NCI-H2227 (cell line): ENCODE measurements around the gene ERBIN.
"Not testable (repeated sequence)": the region's sequence is repeated elsewhere in the genome, so short reads cannot be mapped to it uniquely, and the experiment has no call there.

ENCODE experiments used
- DNase-seq: peaks from one replicate; lab custom pipeline; 2025; ENCODE audit not compliant: unreplicated experiment; lab: John Stamatoyannopoulos, UW

Gene ERBIN

DNA sequence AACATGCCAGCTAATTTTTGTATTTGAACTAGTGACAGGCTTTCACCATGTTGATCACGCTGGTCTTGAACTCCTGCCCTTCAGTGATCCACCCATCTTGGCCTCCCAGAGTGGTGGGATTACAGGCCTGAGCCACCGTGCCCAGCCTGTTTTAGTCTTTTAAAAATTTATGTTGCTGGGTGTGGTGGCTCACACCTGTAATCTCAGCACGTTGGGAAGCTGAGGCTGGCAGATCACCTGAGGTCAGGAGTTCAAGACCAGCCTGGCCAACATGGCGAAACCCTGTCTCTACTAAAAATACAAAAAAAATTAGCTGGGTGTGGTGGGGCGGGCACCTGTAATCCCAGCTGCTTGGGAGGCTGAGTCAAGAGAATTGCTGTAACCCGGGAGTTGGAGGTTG is 10.7 kb upstream of the ERBIN start:
- not testable (repeated sequence) for DNase-seq

DNA sequence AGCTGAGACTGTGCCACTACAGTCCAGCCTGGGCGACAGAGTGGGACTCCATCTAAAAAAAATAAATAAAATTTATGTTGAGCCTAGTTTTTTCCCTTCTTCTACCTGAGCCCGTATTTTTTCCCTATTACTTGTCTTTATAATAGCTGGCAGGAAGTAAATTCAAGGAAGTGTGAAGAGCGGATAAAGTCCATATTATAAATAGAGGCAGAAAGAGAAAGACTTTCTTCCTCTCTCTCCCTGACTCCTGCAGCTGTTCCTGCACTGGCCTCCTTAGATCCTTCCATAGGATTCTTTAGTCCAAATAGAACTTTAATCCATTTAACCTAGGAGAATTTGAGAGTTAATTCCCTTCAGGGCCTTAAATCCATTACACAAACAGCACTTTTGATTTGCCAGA is 10.3 kb upstream of the ERBIN start:
- no peak for DNase-seq

DNA sequence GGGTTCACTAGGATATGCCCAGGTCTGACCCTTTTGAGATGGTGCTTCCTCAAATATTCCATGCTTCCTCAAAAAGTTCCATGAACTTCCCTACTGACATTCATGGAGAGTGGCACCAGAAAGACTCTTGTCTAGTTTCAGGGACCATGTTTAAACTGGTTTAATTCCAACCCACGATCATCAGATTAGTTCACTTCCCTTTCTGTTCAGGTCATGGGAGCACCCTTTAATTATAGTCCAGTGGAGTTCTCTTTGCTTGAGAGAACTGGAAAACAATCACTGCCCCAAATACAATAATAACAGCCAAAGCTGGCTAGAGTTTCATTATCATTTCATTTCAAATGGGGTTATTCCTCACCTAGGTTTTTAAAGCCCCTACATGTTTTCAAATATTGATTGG is 9.7 kb upstream of the ERBIN start:
- peak; percentile 31 for DNase-seq

DNA sequence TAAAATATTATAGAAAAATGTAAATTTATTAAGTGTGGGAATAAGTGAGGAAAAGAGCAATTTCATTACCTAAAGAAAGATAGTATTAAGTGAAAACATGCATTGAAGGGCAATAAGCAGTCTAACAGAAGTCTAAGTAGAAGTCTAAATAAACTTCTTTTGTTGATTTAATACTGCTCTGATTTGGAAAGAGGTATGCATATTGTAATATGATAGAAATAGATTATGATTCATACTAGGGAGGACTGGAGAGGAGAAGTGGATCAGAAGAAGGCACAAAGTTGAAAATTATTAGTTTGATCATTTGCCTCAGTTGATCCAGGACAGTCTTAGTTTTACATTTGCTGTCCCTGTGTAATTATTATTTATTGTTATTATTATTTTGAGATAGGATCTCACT is 6.6 kb upstream of the ERBIN start:
- DNase-seq: no peak

DNA sequence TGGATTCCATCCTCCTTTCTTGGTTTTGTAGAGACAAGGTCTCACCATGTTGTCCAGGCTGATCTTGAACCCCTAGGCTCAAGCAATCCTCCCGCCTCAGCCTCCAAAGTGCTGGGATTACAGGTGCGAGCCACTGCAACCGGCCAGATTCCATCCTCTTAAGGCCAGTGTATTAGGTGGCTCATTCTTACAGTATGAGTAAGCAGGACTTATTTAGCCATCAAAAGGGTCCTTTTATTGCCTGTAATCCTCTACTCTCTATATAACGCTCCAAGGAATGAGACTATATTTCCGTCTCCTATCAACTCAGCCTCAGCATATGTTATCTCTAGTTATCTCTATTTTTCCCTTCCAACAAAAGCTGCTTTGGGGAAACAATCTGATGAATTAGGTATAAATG is 3.0 kb upstream of the ERBIN start:
- no peak for DNase-seq

DNA sequence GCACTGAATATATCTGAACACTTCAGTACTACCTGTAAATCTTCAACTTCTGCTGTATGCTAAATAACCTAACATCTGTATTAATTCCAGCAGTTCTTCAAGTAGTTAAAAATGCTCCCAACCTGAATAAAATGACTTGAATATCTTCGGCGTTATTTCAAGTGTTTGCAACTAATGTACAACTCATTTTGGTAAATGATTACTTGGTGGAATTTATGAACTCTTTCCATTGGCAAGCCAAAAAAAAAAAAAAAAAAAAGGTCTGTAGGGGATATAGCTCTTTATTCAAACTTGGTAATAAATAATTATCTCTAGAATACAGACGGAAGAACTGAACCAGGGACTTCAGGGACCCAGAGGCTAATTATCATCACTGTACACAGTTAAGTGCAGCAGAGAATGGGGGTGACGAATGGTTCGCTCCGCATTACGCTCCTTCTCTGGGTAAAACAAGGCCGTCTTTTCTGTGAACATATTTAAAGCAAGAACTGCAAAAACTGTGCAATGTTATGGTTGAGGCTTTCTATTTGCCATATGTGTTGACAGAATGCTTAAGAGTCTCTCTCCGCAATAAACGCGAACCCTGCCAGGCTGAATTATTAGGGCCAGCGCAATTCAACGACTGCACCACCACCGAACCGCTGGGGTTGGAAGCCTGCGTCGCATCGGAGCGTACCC is 1.9 kb upstream of the ERBIN start:
- DNase-seq: no peak

DNA sequence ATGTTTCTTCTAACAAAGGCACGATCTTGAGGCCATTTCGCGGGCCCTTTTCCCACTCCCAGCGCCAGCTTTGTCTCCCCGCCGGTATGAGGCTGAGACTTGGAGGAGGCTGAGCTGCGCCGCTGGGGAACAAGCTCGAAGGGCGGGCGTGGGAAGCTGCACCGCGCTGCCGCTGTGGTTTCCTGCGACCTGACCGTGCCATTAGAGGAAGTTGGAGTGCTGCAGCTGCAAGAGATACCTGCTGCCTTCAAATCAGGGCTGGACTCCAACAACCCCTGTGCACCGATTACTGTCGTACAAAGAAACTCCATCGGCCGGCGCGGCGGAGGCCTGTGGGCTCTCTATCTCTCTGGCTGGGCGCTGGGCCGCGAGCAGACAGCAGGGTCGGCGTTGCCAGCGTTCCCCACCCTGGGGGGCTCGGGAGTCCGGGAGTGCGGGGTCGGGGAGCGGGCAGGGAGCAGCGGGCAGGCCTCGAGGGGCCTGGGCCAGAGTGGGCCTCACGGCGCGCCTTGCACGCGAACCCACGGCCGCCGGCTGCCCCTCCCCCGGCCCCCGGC is 1.3 kb upstream of the ERBIN start:
- peak; percentile 75 for DNase-seq

DNA sequence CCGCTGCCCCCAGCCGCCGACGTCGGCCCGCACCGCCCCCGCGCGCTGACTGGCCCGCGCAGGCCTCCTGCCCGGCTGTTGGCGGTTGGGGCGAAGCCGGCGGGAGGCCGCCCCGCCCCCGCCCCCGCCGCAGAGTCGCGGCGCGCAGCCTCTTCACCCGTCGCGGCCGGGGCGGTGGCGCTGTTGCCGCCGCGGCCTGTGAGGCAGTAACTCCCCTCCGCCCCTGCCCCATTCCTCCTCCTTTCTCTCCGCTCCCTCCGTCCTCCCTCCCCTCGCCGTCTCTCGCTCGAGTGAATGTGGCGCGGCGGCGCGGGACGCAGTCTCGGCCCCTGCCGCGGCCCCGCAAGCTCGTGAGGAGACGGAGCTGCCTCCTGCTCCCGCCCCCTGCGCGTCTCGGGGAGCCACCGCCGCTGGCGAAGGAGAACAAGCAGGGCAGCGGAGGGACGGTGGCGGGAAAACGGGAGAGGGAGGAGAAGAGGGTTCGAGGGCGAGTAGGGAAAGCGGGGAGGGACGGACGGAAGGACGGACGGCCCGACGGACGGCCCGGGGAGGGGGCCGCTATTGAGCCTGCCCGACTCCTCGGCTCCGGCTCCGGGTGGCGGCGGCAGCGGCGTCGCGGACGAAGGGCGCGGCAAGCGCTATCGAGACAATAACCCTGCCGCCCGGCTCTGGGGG is 637 bp upstream of the ERBIN start:
- peak; percentile 91 for DNase-seq

DNA sequence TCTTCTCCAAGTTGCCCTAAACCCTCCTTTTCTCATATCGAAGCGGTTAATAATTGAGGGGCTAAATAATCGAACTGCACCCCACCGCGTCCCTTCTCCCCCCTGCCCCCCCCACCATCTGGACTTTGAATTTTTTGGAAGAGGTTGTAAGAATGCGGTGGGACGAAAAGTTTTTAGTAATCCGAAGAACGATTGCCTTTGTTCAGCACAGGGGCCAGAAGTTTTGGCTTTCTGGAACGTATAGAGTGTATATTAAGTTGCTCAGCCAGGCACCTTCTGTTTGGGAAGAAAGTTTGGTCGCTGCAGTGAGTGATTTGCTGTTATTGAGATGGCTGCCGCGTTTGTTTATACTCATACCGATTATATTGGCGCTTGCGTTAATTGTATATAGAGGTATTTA is 518 bp downstream of the ERBIN start:
- DNase-seq: no peak

DNA sequence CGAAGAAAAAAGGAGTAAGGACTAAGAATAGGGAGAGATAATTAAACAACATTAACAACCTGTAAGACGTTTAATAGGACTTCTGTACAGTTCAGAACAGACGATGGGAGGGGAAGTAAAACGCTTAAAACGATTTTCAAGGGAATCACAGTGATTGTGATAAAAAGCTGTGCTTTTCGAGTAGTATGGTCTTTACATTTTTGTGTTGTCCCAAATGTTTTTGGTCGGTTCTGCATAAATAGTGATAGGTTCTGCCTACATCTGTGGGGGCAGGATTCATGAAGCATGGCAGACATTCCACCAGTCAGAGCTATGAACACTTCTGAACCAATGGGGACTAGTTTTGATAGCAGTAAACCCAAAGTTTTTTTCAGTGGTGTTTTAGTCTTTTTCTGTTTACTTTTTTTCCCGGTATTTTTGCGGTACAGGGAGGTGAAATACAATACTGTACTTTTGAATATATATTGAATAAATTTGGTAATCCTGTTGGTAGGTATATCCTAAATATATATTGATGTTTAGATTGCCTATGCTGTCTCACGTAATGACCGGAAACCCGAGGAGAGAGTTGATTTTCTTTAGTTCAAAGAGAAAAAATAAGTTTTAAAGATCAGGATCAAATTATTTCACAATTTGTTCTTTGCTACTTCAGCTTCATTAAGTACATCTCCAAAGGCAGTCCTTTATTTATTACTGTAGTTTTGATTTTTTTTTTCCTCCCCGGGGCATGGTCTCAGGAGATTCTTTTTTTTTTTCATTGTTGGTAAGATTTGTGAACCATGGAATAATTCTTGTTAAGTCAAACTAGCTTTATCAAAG is 1.3 kb downstream of the ERBIN start:
- DNase-seq: no peak

DNA sequence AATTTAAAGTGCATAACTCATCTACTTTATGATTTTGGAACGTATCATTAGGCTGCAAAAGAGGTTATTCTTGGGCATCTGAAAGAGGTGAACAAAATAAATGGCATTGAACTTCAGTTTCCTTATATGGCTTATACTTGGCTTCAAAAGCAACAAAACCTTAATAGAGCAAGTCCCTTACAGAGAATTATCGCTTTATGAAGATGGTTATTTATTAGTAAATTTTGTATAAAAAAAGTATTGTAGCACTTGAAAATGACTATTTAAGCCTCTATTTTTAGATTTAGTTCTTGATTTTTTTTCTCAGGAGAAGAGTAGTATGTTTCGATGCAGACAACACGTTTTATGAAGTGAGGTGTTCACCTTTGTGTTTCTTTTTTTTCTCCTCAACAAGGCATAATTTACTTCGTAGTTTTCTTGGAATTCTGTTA is 2.0 kb downstream of the ERBIN start:
- no peak for DNase-seq

DNA sequence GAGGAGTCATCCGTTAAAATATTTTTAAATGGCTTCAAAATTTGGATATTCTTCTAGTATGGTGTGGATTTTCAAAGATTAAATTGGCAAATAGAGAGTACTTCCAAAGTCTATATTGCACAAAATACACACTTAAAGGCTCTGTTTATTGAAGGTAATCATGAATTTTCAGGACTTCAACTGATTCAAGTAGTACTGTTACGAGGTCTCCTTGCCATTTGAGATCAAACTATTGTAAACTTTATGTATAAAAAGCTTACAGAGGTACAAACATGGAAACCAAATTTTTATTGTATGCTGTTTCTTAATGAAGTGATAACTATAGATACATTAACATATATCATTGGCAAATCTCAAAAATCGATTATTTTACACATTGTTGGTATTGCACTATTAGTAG is 2.5 kb downstream of the ERBIN start:
- no peak for DNase-seq

DNA sequence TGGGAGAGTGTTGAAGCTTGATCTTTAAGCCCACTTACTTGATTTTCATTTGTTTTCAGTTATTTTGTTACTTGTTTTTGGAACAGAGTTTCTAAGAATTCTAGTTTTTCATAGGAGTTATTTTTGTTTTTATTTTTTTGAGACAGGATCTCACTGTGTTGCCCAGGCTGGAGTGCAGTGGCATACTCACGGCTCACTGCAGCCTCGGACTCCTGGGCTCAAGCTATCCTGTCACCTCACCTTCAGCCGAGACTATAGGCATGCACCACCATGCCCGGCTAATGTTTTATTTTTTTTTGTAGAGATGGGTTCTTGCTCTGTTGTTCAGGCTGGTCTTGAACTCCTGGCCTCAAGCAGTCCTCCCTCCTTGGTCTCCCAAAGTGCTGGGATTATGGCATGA is 6.3 kb downstream of the ERBIN start:
- no peak for DNase-seq

DNA sequence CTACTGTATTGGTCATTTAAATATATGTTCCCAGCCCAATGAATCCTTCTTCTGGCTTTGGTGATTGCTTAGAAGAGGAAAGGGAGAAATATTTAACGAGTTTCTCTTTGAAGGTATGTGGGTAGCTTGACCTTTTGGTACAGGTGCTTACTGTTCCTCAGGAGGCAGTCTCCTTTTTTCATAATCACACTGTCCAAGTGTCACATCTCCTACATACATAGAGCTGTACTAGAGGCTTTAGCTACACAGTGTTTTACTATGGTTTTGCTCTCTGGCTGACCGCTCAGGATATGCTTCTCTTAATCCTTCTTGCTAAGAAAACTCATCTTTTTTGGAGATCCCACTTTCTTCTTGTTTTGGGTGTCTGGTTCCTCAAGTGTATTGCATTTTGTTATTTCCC is 6.9 kb downstream of the ERBIN start:
- DNase-seq: no peak

DNA sequence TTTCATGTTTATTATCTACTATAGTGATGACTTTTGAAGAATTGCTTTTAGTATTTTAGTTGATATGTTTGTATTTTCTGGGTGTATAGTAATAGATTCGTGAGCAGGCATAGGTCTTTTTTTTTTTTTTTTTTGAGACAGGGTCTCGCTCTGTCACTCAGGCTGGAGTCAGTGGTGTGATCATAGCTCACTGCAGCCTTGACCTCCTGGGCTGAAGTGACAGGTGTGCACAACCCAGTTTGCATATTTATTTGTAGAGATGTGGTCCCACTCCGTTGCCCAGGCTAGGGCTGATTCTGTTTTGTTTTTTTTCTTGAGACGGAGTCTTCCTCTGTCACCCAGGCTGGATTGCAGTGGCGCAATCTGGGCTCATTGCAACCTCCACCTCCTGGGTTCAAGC is 11.9 kb downstream of the ERBIN start:
- DNase-seq: no peak

DNA sequence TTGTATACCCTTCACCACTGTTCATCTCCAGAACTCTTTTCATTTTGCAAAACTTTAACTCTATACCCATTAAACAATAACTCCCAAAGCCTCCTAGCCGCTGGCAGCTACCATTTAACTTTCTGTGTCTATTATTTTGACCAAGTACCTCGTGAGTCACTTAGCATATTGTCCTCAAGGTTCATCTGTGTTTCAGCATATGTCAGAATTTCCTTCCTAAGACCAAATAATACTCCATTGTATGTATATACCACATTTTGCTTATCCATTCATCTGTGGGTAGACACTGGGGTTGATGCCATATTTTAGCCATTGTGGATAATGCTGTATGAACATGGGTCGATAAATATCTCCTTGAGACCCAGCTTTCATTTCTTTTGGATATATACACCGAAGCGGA is 17.4 kb downstream of the ERBIN start:
- no peak for DNase-seq

DNA sequence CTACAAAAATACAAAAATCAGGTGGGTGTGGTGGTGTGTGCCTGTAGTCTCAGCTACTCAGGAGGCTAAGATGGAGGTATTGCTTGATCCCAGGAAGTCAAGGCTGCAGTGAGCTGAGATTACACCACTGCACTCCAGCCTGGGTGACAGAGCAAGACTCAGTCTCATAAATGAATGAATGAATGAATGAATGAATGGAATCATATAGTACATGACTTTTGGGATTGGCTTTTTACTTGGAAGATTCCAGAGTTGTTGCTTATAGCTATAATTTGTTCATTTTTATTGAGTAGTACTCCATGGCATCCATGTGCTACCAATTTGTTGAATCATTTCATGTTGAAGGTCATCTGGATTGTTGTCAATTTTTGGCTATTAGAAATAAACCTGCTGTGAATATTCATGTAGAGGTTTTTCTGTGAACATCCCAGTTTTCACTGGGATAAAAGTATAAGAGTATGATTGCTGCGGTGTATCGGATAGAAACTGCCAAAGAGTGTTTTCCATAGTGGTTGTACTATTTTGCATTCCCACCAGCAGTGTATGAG is 19.9 kb downstream of the ERBIN start:
- DNase-seq: no peak

DNA sequence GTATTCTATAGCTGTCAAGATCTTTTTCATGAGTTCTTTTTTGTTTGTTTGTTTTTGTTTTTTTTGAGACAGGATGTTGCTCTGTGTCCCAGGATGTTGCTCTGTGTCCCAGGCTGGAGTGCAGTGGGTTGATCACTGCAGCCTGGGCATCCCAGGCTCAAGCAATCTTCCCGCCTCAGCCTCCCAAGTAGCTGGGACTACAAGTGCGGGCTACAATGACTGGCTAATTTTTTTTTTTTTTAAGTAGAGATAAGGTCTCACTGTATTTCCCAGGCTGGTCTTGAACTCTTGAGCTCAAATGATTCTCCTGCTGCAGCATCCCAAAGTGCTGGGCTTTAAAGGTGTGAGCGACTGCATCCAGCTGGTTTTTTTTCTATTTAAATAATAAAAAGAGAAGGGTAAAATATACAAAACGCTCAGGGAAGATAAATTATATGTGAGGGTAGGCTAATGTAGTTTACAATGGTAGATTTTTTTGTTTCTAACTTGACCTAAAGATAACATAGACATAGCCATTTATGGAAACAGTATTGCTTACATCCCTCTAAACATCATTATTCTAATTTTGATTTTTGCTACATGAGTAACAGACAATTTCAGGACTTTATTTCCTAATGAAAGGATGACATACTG is 21.9 kb downstream of the ERBIN start:
- no peak for DNase-seq

DNA sequence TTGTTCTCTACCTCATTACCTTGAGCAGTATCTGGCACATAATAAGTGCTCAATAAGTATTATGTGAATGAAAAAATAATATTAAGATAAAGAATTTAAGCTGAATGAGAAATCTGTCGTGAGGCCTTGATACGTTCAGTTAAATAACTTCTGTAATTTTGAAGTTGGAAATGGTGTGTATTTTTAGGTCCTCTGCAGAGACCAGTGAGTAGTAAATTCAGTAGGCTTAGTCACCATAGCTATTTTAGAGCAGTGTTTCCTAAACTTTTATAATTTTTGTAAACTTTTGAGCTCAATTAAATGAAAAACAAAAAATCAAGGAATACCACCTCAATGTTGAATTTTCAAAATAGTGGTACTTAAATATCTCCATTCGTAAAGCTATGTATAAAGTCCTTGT is 25.0 kb downstream of the ERBIN start:
- no peak for DNase-seq

DNA sequence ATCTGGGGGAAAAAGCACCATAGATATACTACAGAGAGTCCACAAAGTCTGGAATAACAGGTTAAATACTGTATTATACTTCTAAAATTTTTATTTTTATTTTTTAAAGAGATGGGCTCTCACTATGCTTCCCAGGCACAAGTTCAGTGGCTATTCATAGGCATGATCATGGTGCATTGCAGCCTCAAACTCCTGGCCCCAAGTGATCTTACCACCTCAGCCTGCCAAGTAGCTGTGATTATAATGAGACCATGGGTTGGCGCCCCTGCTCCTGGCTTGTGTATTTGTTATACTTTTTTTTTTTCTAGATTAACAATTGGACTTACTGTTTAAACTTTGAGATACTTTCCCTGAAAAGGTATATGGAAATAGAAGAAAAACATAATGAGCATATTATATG is 25.9 kb downstream of the ERBIN start:
- DNase-seq: no peak

DNA sequence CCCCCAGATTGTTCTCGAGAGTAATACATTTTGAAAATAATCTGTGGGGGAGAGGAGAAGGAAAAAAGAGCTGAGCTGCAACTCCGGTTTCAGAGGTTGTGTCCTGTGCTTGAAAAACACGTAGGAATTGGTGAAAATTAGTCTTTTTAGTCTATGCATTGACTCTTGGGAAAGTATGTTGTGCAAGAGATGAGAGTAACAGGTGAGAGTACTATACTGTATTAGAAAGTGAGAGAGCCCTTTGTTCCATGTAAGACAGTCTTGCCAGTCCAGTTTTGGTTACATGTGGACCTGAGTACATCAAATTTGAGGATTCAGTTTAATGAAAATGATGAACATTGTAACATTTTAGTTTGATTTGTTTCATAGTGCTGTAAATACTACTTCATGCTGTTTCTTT is 27.8 kb downstream of the ERBIN start:
- DNase-seq: no peak
